Fibroblast of lung (primary cell): ENCODE results near the gene POTEE.
"Not testable (repeated sequence)": the region's sequence is repeated elsewhere in the genome, so short reads cannot be mapped to it uniquely, and the experiment has no call there.

Experiments
- EZH2 ChIP-seq: IDR thresholded peaks from 2 replicates; pipeline ENCODE4 v1.5.1; 2012; ENCODE audit warnings: low read length, control low read depth, mild to moderate bottlenecking; ENCODE audit errors: missing control alignments
- TF ChIP-seq, protein P1 (sequence below), 2 donors: IDR thresholded peaks in 1 of 2; conservative IDR thresholded peaks in 1 of 2; 1 replicate in 1 of 2; 2 replicates in 1 of 2; pipeline ENCODE4 v1.5.1; 2011 to 2012; ENCODE audit warnings: low read length in 2 of 2, control low read depth in 1 of 2, inconsistent platforms in 1 of 2, low read depth in 1 of 2, mild to moderate bottlenecking in 1 of 2

DNA sequence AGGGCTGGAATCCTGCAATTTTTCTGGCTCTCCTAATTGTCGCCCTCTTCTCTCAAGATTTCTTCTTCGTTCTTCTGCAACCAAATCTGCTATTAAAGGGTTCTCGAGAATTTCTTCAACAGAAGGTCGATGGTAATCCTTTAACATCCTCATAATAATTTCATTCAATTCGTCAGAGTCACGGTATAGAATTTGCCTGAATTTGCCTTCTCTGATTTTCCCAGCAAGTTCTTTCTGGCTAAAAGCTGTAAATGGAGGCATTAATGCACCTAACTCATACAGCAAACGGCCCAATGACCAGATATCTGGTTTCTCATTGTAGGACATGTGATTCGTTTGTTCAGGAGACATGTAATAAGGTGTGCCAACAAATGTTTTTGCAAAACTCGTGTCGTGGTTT lies 31.3 kb upstream of the POTEE start:
- TF ChIP-seq, protein P1, sequence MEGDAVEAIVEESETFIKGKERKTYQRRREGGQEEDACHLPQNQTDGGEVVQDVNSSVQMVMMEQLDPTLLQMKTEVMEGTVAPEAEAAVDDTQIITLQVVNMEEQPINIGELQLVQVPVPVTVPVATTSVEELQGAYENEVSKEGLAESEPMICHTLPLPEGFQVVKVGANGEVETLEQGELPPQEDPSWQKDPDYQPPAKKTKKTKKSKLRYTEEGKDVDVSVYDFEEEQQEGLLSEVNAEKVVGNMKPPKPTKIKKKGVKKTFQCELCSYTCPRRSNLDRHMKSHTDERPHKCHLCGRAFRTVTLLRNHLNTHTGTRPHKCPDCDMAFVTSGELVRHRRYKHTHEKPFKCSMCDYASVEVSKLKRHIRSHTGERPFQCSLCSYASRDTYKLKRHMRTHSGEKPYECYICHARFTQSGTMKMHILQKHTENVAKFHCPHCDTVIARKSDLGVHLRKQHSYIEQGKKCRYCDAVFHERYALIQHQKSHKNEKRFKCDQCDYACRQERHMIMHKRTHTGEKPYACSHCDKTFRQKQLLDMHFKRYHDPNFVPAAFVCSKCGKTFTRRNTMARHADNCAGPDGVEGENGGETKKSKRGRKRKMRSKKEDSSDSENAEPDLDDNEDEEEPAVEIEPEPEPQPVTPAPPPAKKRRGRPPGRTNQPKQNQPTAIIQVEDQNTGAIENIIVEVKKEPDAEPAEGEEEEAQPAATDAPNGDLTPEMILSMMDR (conservative IDR thresholded peaks at IDR 0.05 in 1 of 2, IDR thresholded peaks at IDR 0.05 in 1 of 2; ENCODE audit: low read depth in 1 of 2, low read length in 2 of 2) = not testable (repeated sequence)
- not testable (repeated sequence) for TF ChIP-seq EZH2
